ENCODE data around the gene CLEC2D.
A peak's percentile ranks its signal among the peaks of the same experiment; 100 is the strongest.

Gene CLEC2D

GRCh38 chr12:9740106-9740750 lies 70.7 kb downstream of the CLEC2D start:
- H3K27me3 ChIP-seq = peaks cover 50% of the 10 kb centered on the region
- TF ChIP-seq CTCF (IDR thresholded peaks at IDR 0.05; ENCODE audit: low read depth, low read length) = no peak
- no peaks in the 10 kb centered on the region for H3K36me3 ChIP-seq
- H3K4me3 ChIP-seq (ENCODE audit: low read depth, low read length) = peak overlapping the region; percentile 20; the same call in 1 of the 2 replicates
- H3K9me3 ChIP-seq = no peaks in the 10 kb centered on the region
- no peaks in the 10 kb centered on the region for H3K4me1 ChIP-seq
- DNase-seq = no peak

GRCh38 chr12:9741726-9742125 lies 72.2 kb downstream of the CLEC2D start:
- H3K4me3 ChIP-seq (ENCODE audit: low read depth, low read length) = no peak overlapping the region

GRCh38 chr12:9742661-9743060 lies 73.1 kb downstream of the CLEC2D start:
- Histone ChIP-seq H3K36me3 (no peaks in the 10 kb centered on the region), H3K9me3 (no peaks in the 10 kb centered on the region), H3K4me1 (no peaks in the 10 kb centered on the region), H3K27me3 (peaks cover 50% of the 10 kb centered on the region), H3K4me3 (ENCODE audit: low read depth, low read length) (no peak overlapping the region)
- DNase-seq = no peak
- no peak; the same call in 1 of the 2 replicates for TF ChIP-seq CTCF (IDR thresholded peaks at IDR 0.05; ENCODE audit: low read depth, low read length)

More at GRCh38 chr12:9741726-9742125, 72.2 kb downstream of the CLEC2D start:
- Histone ChIP-seq H3K9me3 (no peaks in the 10 kb centered on the region), H3K27me3 (peaks cover 54% of the 10 kb centered on the region), H3K36me3 (no peaks in the 10 kb centered on the region), H3K4me1 (no peaks in the 10 kb centered on the region)
- DNase-seq = no peak
- TF ChIP-seq CTCF (IDR thresholded peaks at IDR 0.05; ENCODE audit: low read depth, low read length) = no peak

- no peaks in the 10 kb centered on the region for H3K4me1 ChIP-seq
- no peak for TF ChIP-seq CTCF (IDR thresholded peaks at IDR 0.05; ENCODE audit: low read depth, low read length)
- H3K4me3 ChIP-seq (ENCODE audit: low read depth, low read length) = no peak overlapping the region
- no peaks in the 10 kb centered on the region for H3K9me3 ChIP-seq
- H3K27me3 ChIP-seq = peaks cover 44% of the 10 kb centered on the region
- H3K36me3 ChIP-seq = no peaks in the 10 kb centered on the region
- no peak for DNase-seq
Observed at GRCh38 chr12:9745199-9745598, 75.7 kb downstream of the CLEC2D start.

Data from BE2C (cell line).